H9 (cell line): ENCODE results near the gene MAST2. TPM values are rescaled to one million over a fixed set of nuclear protein-coding genes. Genes with fewer than 3 reads are reported as not detected.

ENCODE experiments used
- DNase-seq: peaks from one replicate; pipeline ENCODE4 v3.0.0-alpha.2; 2017
- H2AFZ ChIP-seq: one replicate; pipeline ENCODE4 v1.6.1; 2013; ENCODE audit warnings: mild to moderate bottlenecking, low read length, control low read depth, moderate library complexity
- H2AK5ac ChIP-seq: 2 replicates; pipeline ENCODE4 v1.6.1; 2013; ENCODE audit warnings: low read length, control low read depth, mixed read lengths; ENCODE audit not compliant: insufficient read length
- H2BK120ac ChIP-seq: one replicate; pipeline ENCODE4 v1.6.1; 2013; ENCODE audit warnings: low read depth, mild to moderate bottlenecking, low read length, control low read depth, inconsistent platforms; ENCODE audit not compliant: poor library complexity, severe bottlenecking
- H2BK12ac ChIP-seq: 2 replicates; pipeline ENCODE4 v1.6.1; 2013; ENCODE audit warnings: low read length, control low read depth, mixed read lengths, low read depth; ENCODE audit not compliant: insufficient read length
- H2BK15ac ChIP-seq: 2 replicates; pipeline ENCODE4 v1.6.1; 2013; ENCODE audit warnings: low read depth, low read length, control low read depth
- H2BK20ac ChIP-seq: one replicate; pipeline ENCODE4 v1.6.1; 2013; ENCODE audit warnings: low read depth, mild to moderate bottlenecking, low read length, control low read depth, inconsistent platforms; ENCODE audit not compliant: poor library complexity, severe bottlenecking
- H2BK5ac ChIP-seq: 2 replicates; pipeline ENCODE4 v1.6.1; 2013; ENCODE audit warnings: low read length, control low read depth, mixed read lengths; ENCODE audit not compliant: insufficient read length
- H3K14ac ChIP-seq: 2 replicates; pipeline ENCODE4 v1.6.1; 2013; ENCODE audit warnings: low read length, control low read depth; ENCODE audit not compliant: insufficient read depth
- H3K18ac ChIP-seq: 2 replicates; pipeline ENCODE4 v1.6.1; 2013; ENCODE audit warnings: low read depth, mild to moderate bottlenecking, mixed read lengths, low read length, control low read depth; ENCODE audit not compliant: insufficient read length
- H3K23ac ChIP-seq: 2 replicates; pipeline ENCODE4 v1.6.1; 2013; ENCODE audit warnings: low read length, control low read depth, mixed read lengths, low read depth; ENCODE audit not compliant: insufficient read length
- H3K23me2 ChIP-seq: 2 replicates; pipeline ENCODE4 v1.6.1; 2013; ENCODE audit warnings: low read depth, mild to moderate bottlenecking, mixed read lengths, low read length, control low read depth; ENCODE audit not compliant: insufficient read length, poor library complexity, severe bottlenecking
- H3K27ac ChIP-seq: 2 replicates; pipeline ENCODE4 v1.5.1; 2013; ENCODE audit warnings: low read length, control low read depth, mixed read lengths, low read depth; ENCODE audit not compliant: insufficient read length
- H3K27me3 ChIP-seq: 2 replicates; pipeline ENCODE4 v1.6.1; 2013; ENCODE audit warnings: low read length, control low read depth, inconsistent platforms; ENCODE audit not compliant: insufficient read depth
- H3K4ac ChIP-seq: 2 replicates; pipeline ENCODE4 v1.6.1; 2013; ENCODE audit warnings: low read depth, mild to moderate bottlenecking, control low read depth, inconsistent platforms, low read length, moderate library complexity
- H3K4me1 ChIP-seq: 2 replicates; pipeline ENCODE4 v1.6.1; 2013; ENCODE audit warnings: low read length, control low read depth, inconsistent platforms; ENCODE audit not compliant: insufficient read depth
- H3K4me2 ChIP-seq: 2 replicates; pipeline ENCODE4 v1.6.1; 2013; ENCODE audit warnings: low read length, control low read depth, mixed read lengths; ENCODE audit not compliant: insufficient read length, insufficient read depth
- H3K56ac ChIP-seq: 2 replicates; pipeline ENCODE4 v1.6.1; 2013; ENCODE audit warnings: low read depth, mild to moderate bottlenecking, mixed read lengths, low read length, control low read depth; ENCODE audit not compliant: insufficient read length
- H3K79me1 ChIP-seq: 2 replicates; pipeline ENCODE4 v1.6.1; 2013; ENCODE audit warnings: low read depth, mild to moderate bottlenecking, moderate library complexity, low read length, control low read depth, inconsistent platforms; ENCODE audit not compliant: insufficient read depth, poor library complexity, severe bottlenecking
- H3K79me2 ChIP-seq: 2 replicates; pipeline ENCODE4 v1.6.1; 2013; ENCODE audit warnings: low read length, control low read depth, inconsistent platforms; ENCODE audit not compliant: insufficient read depth
- H3K9ac ChIP-seq: 2 replicates; pipeline ENCODE4 v1.6.1; 2013; ENCODE audit warnings: low read length, control low read depth, mixed read lengths; ENCODE audit not compliant: insufficient read length; ENCODE audit errors: extremely low read depth
- H3K9me3 ChIP-seq: one replicate; pipeline ENCODE4 v1.6.1; 2013; ENCODE audit warnings: low read depth, low read length, inconsistent platforms; ENCODE audit not compliant: control insufficient read depth
- H3T11ph ChIP-seq: one replicate; pipeline ENCODE4 v1.6.1; 2013; ENCODE audit warnings: mild to moderate bottlenecking, low read length, control low read depth, inconsistent platforms
- H4K20me1 ChIP-seq: one replicate; pipeline ENCODE4 v1.6.1; 2013; ENCODE audit not compliant: control insufficient read depth, insufficient read length, insufficient read depth
- H4K5ac ChIP-seq: 2 replicates; pipeline ENCODE4 v1.6.1; 2013; ENCODE audit warnings: low read depth, mild to moderate bottlenecking, mixed read lengths, low read length, control low read depth; ENCODE audit not compliant: insufficient read length
- H4K8ac ChIP-seq: replicated peaks from 2 replicates; pipeline ENCODE4 v1.6.1; 2013; ENCODE audit warnings: low read length, control low read depth, mixed read lengths, low read depth; ENCODE audit not compliant: insufficient read length
- H4K91ac ChIP-seq: 2 replicates; pipeline ENCODE4 v1.6.1; 2013; ENCODE audit warnings: low read depth, mild to moderate bottlenecking, moderate library complexity, mixed read lengths, low read length, control low read depth; ENCODE audit not compliant: insufficient read length
- H3K27ac Mint-ChIP-seq, 3 experiments: 2 replicates in 2 of 3; 3 replicates in 1 of 3; pipeline ENCODE4 v1.8.0; 2020 to 2021; ENCODE audit warnings: mixed read lengths in 3 of 3, mild to moderate bottlenecking in 1 of 3, moderate library complexity in 1 of 3
- H3K27me3 Mint-ChIP-seq: 2 replicates; pipeline ENCODE4 v1.8.0; 2021; ENCODE audit warnings: low read depth, mild to moderate bottlenecking, moderate library complexity, mixed read lengths
- H3K36me3 Mint-ChIP-seq, 3 experiments: 2 replicates in 2 of 3; 3 replicates in 1 of 3; pipeline ENCODE4 v1.8.0; 2020 to 2021; ENCODE audit warnings: low read depth in 3 of 3, mixed read lengths in 3 of 3; ENCODE audit not compliant: insufficient read depth in 1 of 3
- H3K4me1 Mint-ChIP-seq, 2 experiments: 2 replicates each; pipeline ENCODE4 v1.8.0; 2020; ENCODE audit warnings: mixed read lengths in 2 of 2
- H3K4me3 Mint-ChIP-seq, 2 experiments: 2 replicates in 1 of 2; 3 replicates in 1 of 2; pipeline ENCODE4 v1.8.0; 2020 to 2021; ENCODE audit warnings: mild to moderate bottlenecking in 2 of 2, mixed read lengths in 2 of 2, moderate library complexity in 1 of 2
- H3K9me3 Mint-ChIP-seq, 2 experiments: 2 replicates in 1 of 2; 3 replicates in 1 of 2; pipeline ENCODE4 v1.8.0; 2020; ENCODE audit warnings: mild to moderate bottlenecking in 2 of 2, mixed read lengths in 2 of 2, moderate library complexity in 1 of 2
- WGBS: extraction: QIAGEN DNeasy Blood & Tissue Kit; methylation state at CpG from one replicate; pipeline ENCODE4 v1.1.7; 2013; ENCODE audit warnings: missing lambda C conversion rate, low lambda C conversion rate, mixed read lengths; ENCODE audit not compliant: insufficient read length; ENCODE audit errors: extremely low coverage; 5-methylcytosine and 5-hydroxymethylcytosine counted together
- total RNA-seq: library from RNA; stranded (reverse); gene quantifications from 2 replicates; pipeline ENCODE4 v1.2.1, GENCODE V29; 2021
- TF ChIP-seq, protein P1 (sequence below): fragments of 200-600 bp; sonication (generic); conservative IDR thresholded peaks from 3 replicates; pipeline ENCODE4 v1.8.0; 2021; ENCODE audit warnings: antibody characterized with exemption, mild to moderate bottlenecking

The MAST2 gene
- total RNA-seq, 1 experiment from 2014 or later, result 28.8 TPM

DNA sequence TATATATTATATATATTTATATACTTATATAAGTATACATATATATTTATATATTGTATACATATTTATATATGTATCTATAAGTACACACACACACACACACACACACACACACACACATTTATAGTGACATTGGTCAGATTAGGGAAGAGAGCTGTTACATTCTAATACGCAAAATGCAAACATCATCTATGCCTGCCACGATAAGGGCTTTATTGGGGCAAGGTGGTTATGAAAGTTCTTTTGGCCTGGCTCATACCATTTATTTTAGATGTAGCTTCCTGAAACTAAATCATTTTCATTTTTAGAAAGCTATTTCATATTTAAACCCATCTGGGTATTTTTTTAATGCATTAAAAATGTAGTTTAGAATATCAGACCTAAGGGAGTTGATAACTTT is 82.8 kb downstream of the MAST2 start:
- Mint-ChIP-seq H3K4me3 (no peak overlapping the region), H3K27ac (no peak overlapping the region), H3K36me3 (peaks cover 6 to 13% (median 11%) of the 10 kb centered on the region in 3 experiments), H3K27me3 (no peaks in the 10 kb centered on the region), H3K9me3 (peaks cover 2 to 4% of the 10 kb centered on the region in 2 experiments), H3K4me1 (peaks cover 4 to 10% of the 10 kb centered on the region in 2 experiments; a peak in 2 of 4 replicates)
- no peak overlapping the region for H3K56ac ChIP-seq
- no peak for DNase-seq
- no peaks in the 10 kb centered on the region for H3K27me3 ChIP-seq
- H2BK5ac ChIP-seq, result no peak overlapping the region
- TF ChIP-seq, protein P1, sequence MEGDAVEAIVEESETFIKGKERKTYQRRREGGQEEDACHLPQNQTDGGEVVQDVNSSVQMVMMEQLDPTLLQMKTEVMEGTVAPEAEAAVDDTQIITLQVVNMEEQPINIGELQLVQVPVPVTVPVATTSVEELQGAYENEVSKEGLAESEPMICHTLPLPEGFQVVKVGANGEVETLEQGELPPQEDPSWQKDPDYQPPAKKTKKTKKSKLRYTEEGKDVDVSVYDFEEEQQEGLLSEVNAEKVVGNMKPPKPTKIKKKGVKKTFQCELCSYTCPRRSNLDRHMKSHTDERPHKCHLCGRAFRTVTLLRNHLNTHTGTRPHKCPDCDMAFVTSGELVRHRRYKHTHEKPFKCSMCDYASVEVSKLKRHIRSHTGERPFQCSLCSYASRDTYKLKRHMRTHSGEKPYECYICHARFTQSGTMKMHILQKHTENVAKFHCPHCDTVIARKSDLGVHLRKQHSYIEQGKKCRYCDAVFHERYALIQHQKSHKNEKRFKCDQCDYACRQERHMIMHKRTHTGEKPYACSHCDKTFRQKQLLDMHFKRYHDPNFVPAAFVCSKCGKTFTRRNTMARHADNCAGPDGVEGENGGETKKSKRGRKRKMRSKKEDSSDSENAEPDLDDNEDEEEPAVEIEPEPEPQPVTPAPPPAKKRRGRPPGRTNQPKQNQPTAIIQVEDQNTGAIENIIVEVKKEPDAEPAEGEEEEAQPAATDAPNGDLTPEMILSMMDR, result no peak
- H4K5ac ChIP-seq, result no peak overlapping the region
- 0 out of 2 replicates have a peak, but pooled peaks cover 2% of the 10 kb centered on the region for H3K79me2 ChIP-seq
- H3K27ac ChIP-seq, result no peak overlapping the region
- no peak overlapping the region for H3K14ac ChIP-seq
- no peak overlapping the region for H3K18ac ChIP-seq
- no peak overlapping the region for H2BK120ac ChIP-seq
- no peak overlapping the region for H3K4ac ChIP-seq
- no peak overlapping the region for H4K8ac ChIP-seq
- no peak overlapping the region for H3K9ac ChIP-seq
- H4K20me1 ChIP-seq, result no peaks in the 10 kb centered on the region
- no peak overlapping the region for H3K23ac ChIP-seq
- H3K4me2 ChIP-seq, result no peak overlapping the region
- H3T11ph ChIP-seq, result no peak overlapping the region
- no peaks in the 10 kb centered on the region for H3K23me2 ChIP-seq
- no peaks in the 10 kb centered on the region for H3K9me3 ChIP-seq
- peaks cover 3% of the 10 kb centered on the region for H3K79me1 ChIP-seq
- H2AFZ ChIP-seq, result no peak overlapping the region
- H2BK15ac ChIP-seq, result no peak overlapping the region
- H4K91ac ChIP-seq, result no peak overlapping the region
- no peak overlapping the region for H2BK12ac ChIP-seq
- no peak overlapping the region for H2AK5ac ChIP-seq
- no peak overlapping the region for H2BK20ac ChIP-seq
- H3K4me1 ChIP-seq, result no peaks in the 10 kb centered on the region
- WGBS, result no CpG with 5 or more reads among the region's 2 CpGs
